AG04449 (cell line): ENCODE results near the gene ALX4.

Source experiments
- CTCF ChIA-PET: fragments of 350-600 bp; formaldehyde crosslinking; extraction: SDS; loops from one replicate; lab custom pipeline; 2021; ENCODE audit warnings: antibody characterized with exemption; lab: Yijun Ruan, JAX
- POLR2A ChIA-PET: fragments of 400-600, 350-600 bp; formaldehyde crosslinking; extraction: SDS; loops from one replicate; lab custom pipeline; 2020; ENCODE audit warnings: antibody characterized with exemption, inconsistent platforms; lab: Yijun Ruan, JAX
- DNase-seq: peaks from one replicate; pipeline ENCODE4 v3.0.0-alpha.2; 2010; ENCODE audit warnings: low read depth, low spot score
- H3K4me3 ChIP-seq: 2 replicates; pipeline ENCODE4 v1.5.1; 2011; ENCODE audit warnings: low read depth, mild to moderate bottlenecking, control low read depth, low read length
- TF ChIP-seq, protein P1 (sequence below): IDR thresholded peaks from one replicate; pipeline ENCODE4 v1.5.1; 2011; ENCODE audit warnings: mild to moderate bottlenecking, moderate library complexity, low read length, control low read depth, inconsistent platforms; ENCODE audit not compliant: insufficient read depth; ENCODE audit errors: missing control alignments

The ALX4 gene

DNA sequence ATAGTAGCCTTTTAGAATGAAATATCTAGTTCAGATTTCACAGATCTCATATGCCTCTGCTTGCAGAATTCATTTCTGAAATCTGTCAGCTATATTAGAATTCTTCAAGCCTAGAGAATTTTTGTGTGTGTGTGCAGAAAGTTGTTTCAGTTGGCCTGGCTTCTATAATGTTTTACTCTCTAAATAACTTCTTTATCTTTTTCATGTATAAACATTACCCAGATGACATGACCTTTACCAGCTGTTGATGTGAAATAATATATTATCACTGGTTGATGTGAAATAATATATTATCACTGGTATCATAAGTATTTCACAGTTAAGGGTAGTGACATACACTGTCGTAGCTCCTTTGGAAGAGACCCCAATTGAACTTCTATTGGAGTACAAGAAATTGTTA, 72.8 kb downstream of the ALX4 start:
- TF ChIP-seq, protein P1, sequence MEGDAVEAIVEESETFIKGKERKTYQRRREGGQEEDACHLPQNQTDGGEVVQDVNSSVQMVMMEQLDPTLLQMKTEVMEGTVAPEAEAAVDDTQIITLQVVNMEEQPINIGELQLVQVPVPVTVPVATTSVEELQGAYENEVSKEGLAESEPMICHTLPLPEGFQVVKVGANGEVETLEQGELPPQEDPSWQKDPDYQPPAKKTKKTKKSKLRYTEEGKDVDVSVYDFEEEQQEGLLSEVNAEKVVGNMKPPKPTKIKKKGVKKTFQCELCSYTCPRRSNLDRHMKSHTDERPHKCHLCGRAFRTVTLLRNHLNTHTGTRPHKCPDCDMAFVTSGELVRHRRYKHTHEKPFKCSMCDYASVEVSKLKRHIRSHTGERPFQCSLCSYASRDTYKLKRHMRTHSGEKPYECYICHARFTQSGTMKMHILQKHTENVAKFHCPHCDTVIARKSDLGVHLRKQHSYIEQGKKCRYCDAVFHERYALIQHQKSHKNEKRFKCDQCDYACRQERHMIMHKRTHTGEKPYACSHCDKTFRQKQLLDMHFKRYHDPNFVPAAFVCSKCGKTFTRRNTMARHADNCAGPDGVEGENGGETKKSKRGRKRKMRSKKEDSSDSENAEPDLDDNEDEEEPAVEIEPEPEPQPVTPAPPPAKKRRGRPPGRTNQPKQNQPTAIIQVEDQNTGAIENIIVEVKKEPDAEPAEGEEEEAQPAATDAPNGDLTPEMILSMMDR: no peak
- ChIA-PET POLR2A (no interaction called here), CTCF (interaction anchor here (0.9 to 1.8 kb wide), 4 partner anchors 10 to 104 kb away, joined by 3 to 6 read pairs (median 4); no protein-coding TSS in a partner anchor)
- H3K4me3 ChIP-seq: no peak overlapping the region
- DNase-seq: no peak

DNA sequence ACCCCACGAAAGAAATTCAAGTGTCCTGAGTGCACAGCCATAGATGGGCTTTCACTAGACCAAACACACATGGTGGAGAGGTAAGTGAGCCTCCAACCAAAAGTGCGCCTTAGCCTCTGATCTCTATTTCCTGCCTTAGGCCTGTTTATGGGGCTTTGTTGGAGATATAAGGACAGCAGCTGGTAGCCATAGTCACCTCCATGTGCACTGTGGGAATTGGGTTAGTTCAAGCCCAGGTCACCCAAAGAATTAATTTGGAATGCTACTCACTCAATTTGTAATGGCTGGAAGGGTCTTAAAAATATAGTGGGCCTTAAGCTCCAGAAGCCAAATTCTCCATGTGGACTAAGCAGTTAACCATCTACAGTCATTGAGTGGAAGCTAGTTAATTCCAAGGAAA, 73.6 kb downstream of the ALX4 start:
- POLR2A ChIA-PET: no interaction called here
- H3K4me3 ChIP-seq: no peak overlapping the region
- TF ChIP-seq, protein P1: no peak
- no peak for DNase-seq
- CTCF ChIA-PET: interaction anchor here (0.9 to 1.8 kb wide), 6 partner anchors 7 to 50 kb away, joined by 3 to 6 read pairs (median 3); no protein-coding TSS in a partner anchor

DNA sequence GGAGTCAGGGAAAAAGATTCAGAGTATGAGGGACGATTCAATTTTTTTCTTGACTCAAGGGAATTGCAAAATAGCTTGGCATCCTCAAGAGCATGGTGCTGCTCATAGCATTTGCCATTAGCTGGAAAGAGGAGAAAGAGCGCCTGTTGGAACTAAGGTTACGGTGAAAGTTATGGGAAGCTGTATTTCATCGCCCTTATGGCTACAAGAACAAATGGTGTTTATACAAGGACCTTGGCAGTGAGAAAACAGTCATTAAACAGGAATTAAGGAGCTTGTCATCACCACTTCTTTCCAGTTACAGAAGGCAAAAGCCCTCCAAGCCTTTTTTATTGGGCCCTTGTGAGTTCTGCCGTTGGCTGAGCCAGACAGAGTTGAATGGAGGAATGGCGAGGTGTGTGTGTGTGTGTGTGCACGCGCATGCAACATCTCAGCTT, 74.2 kb downstream of the ALX4 start:
- TF ChIP-seq, protein P1: no peak
- DNase-seq: no peak
- H3K4me3 ChIP-seq: no peak overlapping the region
- POLR2A ChIA-PET: no interaction called here
- CTCF ChIA-PET: interaction anchor here (0.8 to 1.8 kb wide), 5 partner anchors 8 to 50 kb away, joined by 3 to 6 read pairs (median 3); no protein-coding TSS in a partner anchor

DNA sequence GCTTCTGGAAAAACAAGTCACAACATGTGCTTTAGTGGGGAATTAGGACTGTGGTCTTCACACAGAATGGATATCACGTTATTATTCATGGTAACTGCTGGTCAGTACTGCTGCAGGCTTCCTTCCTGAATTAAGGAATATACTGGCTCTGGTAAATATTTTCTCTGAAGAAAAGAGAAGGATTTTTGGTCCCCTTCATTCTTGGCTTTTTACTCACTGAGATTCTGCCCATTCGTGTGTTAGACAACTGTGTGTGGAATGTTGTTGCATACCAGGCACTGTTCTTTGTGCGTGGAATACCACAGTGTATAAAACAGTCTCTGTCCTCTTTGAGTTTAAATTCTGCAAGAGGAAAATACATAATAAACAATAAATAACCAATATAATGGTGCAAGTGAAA, 80.3 kb downstream of the ALX4 start:
- CTCF ChIA-PET: no interaction called here
- TF ChIP-seq, protein P1: no peak
- POLR2A ChIA-PET: no interaction called here
- H3K4me3 ChIP-seq: no peak overlapping the region
- no peak for DNase-seq

DNA sequence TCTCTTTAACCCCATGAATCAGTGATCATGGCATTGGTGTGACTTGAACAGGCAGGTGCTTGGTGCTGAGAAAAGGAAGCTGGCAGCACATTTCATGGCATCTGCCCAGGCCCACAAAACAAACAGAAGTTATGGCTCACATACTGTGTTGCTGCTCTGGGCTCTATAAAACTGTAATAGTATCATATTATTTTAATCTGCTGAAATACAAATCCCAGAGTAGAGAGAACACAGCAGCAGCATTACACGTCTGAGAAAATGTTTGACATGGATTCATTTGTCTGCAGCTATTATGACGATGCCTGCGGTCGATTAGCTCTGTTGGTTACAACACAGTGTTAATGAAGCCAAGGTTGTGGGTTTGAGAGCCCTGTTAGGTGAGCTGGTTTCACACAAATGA, 80.8 kb downstream of the ALX4 start:
- TF ChIP-seq, protein P1: no peak
- POLR2A ChIA-PET: no interaction called here
- CTCF ChIA-PET: interaction anchor here (0.9 kb wide), 1 partner anchor 307 kb away, joined by 3 read pairs; no protein-coding TSS in a partner anchor
- no peak overlapping the region for H3K4me3 ChIP-seq
- no peak for DNase-seq

DNA sequence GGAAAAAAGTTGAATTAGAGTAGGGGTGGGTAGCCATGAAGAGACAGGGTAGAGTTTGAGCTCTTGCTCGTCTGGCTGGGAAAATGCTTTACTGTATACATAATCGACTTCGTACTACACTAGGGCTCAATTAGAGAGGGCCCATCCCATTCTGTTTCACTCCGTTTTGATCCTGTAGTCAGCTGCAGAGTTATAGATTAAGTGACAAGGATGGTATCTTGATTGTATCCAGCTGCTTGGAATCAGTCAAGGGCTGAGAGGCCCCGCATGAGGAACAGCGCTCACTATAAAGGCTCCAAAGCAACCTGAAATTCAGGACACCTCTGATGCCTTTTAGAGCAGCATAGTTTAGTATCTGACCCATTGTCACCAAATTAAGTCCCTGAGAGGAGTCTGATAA, 81.6 kb downstream of the ALX4 start:
- TF ChIP-seq, protein P1: no peak
- ChIA-PET POLR2A (no interaction called here), CTCF (interaction anchor here (0.9 to 1.7 kb wide), 2 partner anchors 58 to 308 kb away, joined by 3 to 5 read pairs; no protein-coding TSS in a partner anchor)
- no peak for DNase-seq
- no peak overlapping the region for H3K4me3 ChIP-seq
